G401.6 (cell line): ENCODE measurements around the gene MAG.

ENCODE experiments used
- FAIRE-seq: peaks from 2 replicates; lab custom pipeline; 2012; peaks lifted over from hg19 to GRCh38; lab: Jason Lieb, UNC

MAG gene

DNA sequence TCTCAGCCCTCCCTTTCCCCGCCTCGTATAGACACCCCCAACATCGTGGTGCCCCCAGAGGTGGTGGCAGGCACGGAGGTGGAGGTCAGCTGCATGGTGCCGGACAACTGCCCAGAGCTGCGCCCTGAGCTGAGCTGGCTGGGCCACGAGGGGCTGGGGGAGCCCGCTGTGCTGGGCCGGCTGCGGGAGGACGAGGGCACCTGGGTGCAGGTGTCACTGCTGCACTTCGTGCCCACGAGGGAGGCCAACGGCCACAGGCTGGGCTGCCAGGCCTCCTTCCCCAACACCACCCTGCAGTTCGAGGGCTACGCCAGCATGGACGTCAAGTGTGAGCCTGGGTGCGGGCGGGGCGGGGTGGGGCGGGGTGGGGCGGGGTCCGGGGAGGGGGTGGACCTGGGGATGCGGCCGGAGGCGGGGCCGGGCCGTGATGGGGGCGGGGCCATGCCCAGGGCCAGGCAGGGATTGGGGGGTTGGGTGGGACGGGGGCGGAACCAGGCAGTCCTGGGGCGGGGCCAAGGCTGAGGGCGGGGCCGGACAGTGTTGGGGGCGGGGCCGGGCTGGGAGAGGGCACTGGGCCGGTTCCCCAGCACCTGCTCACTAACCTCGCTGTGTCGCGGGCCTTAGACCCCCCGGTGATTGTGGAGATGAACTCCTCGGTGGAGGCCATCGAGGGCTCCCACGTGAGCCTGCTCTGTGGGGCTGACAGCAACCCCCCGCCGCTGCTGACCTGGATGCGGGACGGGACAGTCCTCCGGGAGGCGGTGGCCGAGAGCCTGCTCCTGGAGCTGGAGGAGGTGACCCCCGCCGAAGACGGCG lies 7.8 kb downstream of the MAG start:
- FAIRE-seq: no peak

DNA sequence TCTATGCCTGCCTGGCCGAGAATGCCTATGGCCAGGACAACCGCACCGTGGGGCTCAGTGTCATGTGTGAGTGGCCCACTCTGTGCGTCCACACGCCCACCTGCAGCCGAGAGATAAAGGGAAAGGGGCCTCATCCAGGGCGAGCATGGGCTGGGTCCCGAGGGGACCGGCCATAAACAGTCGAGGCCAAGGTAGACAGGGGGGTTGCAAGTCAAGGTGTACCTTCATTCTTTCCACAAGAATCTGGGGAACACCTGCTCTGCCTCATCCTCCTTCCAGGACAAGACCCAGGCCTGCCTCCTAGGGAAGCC lies 8.3 kb downstream of the MAG start:
- no peak for FAIRE-seq

DNA sequence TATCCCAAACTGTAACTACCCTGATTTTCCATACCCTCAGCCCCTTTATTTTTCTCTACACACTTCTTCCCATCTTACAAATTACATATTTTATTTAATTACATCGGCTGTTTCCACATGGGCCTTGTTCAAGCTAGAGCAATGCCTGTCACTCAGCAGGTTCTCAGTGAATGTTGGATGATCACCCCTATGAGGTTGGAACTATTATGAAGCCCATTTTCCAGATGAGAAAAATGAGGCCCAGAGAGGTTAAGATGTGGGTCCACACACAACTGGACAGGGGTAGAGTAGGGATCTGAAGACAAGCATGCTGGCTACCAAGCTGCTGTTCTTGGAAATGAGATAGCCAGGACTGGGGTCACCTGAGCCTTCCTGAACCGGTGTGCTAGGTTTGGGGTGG lies 10.0 kb downstream of the MAG start:
- FAIRE-seq: no peak

GRCh38 chr19:35302446-35302845 lies 10.5 kb downstream of the MAG start:
- no peak for FAIRE-seq

DNA sequence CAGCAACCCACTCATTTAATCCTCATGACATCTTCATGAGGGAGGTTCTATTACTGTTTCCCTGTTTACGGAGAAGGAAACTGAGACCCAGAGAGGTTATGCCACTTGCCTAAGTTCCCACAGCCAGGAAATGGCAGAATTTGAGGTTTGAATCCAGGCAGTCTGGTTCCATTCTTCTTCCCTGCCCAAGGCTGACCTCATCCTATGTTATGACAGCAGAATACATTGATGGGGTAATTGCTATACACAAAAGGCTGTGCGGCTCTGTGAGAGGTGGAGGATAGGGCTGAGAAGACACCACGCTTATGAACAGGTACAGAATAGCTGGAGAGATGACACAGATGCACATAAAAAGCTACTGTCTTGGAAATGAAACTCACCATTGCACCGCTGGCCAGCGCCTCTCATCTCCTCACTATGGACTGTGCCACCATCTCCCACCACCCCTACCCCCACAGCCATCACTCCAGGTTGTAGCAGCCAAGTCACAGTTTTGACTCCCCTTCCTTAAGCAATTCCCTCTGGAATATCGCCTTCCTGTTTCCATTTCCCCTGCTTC lies 11.5 kb downstream of the MAG start:
- no peak for FAIRE-seq

DNA sequence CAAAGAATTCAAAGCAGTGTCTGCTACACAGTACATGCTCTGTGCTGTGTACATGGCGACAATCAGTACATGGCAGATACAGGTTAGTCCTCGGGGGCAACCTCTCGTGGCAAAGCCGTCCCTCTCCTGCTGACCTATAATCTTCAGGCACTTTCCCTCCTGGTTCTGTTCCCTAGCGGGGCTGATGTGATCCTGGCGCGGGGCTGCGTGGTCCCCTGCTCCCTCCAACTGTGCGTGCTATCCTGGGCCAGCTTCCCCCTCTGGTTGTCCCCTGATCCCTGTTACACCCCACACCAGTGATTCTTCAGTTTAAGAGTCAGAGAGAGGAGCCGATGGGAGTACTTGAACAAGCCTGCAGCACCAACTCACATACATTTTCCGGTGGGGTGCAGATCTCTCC lies 12.1 kb downstream of the MAG start:
- no peak for FAIRE-seq

- FAIRE-seq: no peak
Measured at GRCh38 chr19:35305181-35305580, 13.2 kb downstream of the MAG start.

DNA sequence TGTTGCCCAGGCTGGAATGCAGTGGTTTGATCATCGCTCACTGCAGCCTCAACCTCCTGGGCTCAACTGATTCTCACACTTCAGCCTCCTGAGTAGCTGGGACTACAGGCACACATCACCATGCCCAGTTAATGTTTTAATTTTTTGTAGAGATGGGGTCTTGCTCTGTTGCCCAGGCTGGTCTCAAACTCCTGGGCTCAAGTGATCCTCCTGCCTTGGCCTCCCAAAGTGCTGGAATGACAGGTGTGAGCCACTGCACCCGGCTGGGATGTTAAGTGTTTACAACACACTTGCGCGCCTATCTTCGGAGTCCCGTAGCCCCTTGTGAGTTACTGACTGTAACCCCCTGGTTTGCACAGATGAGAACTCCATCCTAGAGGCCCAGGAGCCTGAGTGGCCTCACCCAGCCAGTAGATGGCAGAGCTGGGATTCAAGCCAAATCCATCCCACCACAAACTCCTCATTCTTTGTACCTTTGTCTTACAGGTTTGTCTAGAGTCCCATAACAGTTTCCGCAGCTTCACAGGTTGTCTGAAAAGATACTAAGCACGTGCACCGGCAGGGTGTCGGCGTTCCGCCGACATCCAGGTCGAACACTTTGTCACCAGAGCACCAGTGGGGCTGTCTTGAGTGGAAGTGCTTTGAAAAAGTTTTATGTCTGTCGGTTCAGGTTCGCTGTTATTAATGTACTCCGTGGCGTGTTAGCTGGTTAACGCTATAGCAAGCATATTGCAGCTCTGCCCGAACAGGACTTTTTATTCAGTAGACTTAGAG lies 14.7 kb downstream of the MAG start:
- FAIRE-seq: no peak

GRCh38 chr19:35307931-35308330 lies 16.0 kb downstream of the MAG start:
- no peak for FAIRE-seq

GRCh38 chr19:35308910-35309309 lies 16.9 kb downstream of the MAG start:
- no peak for FAIRE-seq

DNA sequence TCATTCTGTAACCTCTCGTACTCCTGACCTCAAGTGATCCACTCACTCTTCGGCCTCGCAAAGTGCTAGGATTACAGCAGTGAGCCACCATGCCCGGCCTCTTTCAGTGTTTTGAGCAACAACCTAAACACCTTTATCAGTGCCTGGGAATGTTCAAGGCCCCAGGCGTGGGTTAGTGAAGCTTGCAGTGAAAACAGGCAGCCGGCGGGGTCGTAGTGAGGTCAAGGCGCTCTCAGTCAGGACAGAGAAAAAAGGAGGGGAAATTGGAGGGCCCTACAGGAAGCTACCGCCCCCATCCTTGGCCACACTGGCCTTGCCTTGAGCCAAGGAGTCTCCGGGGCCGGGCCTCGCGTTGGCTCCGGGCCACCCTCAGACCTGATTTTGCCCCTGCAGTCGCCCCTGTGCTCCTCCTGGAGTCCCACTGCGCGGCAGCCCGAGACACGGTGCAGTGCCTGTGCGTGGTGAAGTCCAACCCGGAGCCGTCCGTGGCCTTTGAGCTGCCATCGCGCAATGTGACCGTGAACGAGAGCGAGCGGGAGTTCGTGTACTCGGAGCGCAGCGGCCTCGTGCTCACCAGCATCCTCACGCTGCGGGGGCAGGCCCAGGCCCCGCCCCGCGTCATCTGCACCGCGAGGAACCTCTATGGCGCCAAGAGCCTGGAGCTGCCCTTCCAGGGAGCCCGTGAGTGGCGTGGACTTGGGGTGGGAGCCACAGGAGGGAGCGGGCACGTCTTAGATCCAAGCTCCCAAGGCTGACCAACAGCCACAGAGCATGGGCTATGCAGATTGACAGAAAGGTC lies 17.7 kb downstream of the MAG start:
- no peak for FAIRE-seq

GRCh38 chr19:35310331-35310730 lies 18.4 kb downstream of the MAG start:
- FAIRE-seq: no peak

DNA sequence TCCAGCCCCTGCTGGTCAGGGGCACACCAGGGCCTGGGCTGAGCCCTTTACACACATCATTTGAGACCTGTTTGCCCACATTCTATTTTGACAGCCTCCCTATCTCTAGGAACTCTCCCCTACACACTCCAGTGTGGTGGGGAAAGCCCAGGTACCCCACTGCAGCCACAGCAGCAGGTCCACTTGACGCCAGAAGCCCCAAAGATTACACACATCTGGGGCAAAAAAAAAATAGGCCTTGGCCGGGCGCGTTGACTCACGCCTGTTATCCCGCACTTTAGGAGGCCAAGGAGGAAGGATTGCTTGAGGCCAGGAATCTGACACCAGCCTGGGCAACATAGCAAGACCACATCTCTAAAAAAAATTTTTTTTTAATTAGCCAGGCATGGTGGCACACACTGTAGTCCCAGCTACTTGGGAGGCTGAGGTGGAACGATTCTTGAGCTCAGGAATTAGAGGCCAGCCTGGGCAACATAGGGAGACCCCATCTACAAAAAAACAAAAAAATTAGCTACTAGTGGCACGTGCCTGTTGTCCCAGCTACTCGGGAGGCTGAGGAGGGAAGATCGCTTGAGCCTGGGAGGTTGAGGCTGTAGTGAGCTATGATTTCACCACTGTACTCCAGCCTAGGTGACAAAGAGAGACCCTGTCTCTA lies 19.0 kb downstream of the MAG start:
- no peak for FAIRE-seq

GRCh38 chr19:35311901-35312665 lies 20.1 kb downstream of the MAG start:
- no peak for FAIRE-seq

DNA sequence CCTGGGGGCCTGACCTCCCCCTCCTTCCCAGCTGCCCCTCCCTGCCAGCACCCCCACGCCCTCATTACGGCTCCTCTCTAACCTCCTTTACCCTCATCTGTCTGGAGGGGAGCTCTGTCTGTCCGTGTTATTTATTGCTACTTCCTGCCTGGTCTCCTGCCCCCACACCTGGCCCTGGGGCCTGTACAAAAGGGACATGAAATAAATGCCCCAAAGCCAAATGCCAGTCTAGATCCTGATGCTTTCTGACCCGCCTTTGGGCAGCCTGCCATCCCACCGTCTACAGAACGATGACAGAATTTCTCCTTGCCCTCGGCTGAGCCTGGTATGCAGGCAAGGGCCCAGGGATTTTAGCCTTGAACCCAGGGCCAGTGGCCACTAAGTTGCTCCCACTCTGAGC lies 21.6 kb downstream of the MAG start:
- no peak for FAIRE-seq

DNA sequence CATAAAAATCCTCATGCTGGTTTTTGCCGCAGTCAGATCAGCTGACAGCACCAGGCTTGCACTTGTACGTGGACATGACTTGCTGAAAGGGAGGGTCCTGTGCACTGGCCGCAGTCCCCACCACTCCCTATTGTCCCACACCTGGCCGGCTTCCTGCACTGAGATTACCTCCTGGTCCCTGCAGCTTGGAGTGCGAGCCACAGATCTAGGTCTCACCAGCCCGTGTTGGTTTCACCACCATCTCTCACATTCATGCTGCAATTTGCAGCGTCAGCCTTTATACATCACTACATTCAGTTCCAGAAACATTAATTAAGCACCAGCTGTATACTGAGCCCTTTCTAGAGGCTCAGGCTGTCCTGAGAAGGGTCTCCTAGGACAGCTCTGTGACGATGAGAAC lies 22.1 kb downstream of the MAG start:
- FAIRE-seq: no peak

DNA sequence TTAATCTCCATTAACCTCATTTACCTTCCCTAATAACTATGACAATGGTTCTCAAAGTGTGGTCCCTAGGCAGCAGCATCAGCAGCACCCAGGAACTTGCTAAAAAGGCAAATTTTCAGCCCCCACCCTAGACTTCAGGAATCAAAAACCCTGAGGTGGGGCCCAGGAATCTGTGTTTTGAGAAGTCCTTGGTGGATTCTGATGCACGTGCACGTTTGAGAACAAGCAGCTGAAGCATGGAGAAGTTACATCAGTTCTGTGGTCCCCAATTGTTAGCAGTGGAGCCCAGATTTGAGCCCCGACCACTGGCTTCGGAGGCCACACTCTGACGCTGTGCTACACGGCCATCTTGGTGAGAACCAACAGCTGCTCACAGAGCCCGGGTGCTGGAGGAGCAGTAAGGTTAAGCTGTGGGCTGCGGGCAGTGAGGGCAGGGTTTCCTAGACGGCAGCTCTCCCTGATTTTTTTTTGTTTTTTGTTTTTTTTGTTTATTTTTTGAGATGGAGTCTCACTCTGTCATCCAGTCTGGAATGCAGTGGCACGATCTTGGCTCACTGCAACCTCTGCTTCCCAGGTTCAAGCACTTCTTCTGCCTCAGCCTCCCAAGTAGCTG lies 23.0 kb downstream of the MAG start:
- FAIRE-seq: no peak

- FAIRE-seq: no peak
Measured at GRCh38 chr19:35315883-35316282, 23.9 kb downstream of the MAG start.

DNA sequence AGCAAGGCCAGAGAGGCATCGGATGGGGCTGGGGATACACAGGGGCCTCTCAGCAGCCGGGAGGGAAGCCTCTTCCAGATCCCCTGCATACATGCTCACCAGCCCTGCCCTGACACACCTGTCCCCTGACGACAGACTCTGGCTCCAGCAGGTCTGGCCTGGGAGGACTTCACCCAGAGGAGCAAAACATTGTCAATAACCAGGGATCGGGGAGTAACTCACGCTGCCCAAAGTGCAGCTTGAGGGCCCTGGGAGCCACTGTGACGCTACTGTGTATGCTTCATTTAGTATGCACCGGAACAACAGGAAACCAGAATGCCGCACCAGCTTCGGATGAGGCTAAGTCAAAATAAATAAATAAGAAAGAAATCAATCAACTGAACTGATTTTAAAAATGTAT lies 24.6 kb downstream of the MAG start:
- no peak for FAIRE-seq

- FAIRE-seq: no peak
Measured at GRCh38 chr19:35317464-35318043, 25.6 kb downstream of the MAG start.
